Measurements from ENCODE around the gene TTPAL. TPM values are rescaled to one million over a fixed set of nuclear protein-coding genes. Genes with fewer than 3 reads are reported as not detected.
"Not testable (repeated sequence)": the region's sequence is repeated elsewhere in the genome, so short reads cannot be mapped to it uniquely, and the experiment has no call there.

The TTPAL gene
- total RNA-seq, 1 experiment from 2014 or later: 8.8 TPM

- DNase-seq (ENCODE audit: low read depth in 1 of 2, low spot score in 2 of 2): no peak
- no peak overlapping the region for H3K27ac ChIP-seq
- H3K36me3 ChIP-seq: no peaks in the 10 kb centered on the region
- H3K9me3 ChIP-seq (replicated peaks): no peaks in the 10 kb centered on the region
- H3K27me3 ChIP-seq (replicated peaks): peaks cover 5% of the 10 kb centered on the region; the same call in 1 of the 2 replicates
- H3K4me1 ChIP-seq (replicated peaks): no peaks in the 10 kb centered on the region
- no peak overlapping the region for H3K4me3 ChIP-seq
These were observed 7.5 kb upstream of the TTPAL start for GRCh38 chr20:44468044-44468782.

GRCh38 chr20:44470327-44470726 is 5.3 kb upstream of the TTPAL start:
- Histone ChIP-seq H3K27me3 (replicated peaks) (peaks cover 5% of the 10 kb centered on the region; the same call in 1 of the 2 replicates), H3K9me3 (replicated peaks) (no peaks in the 10 kb centered on the region), H3K36me3 (no peaks in the 10 kb centered on the region), H3K27ac (no peak overlapping the region), H3K4me3 (no peak overlapping the region), H3K4me1 (replicated peaks) (peaks cover 3% of the 10 kb centered on the region)
- no peak for DNase-seq (ENCODE audit: low read depth in 1 of 2, low spot score in 2 of 2)

- no peak for DNase-seq (ENCODE audit: low read depth in 1 of 2, low spot score in 2 of 2)
- no peak overlapping the region for H3K4me3 ChIP-seq
- H3K27ac ChIP-seq: no peak overlapping the region
- H3K36me3 ChIP-seq: no peaks in the 10 kb centered on the region
- peaks cover 7% of the 10 kb centered on the region for H3K4me1 ChIP-seq (replicated peaks)
- H3K9me3 ChIP-seq (replicated peaks): no peaks in the 10 kb centered on the region
- peaks cover 5% of the 10 kb centered on the region; the same call in 1 of the 2 replicates for H3K27me3 ChIP-seq (replicated peaks)
These were observed 4.2 kb upstream of the TTPAL start for GRCh38 chr20:44471481-44471882.

GRCh38 chr20:44472283-44472682 is 3.4 kb upstream of the TTPAL start:
- not testable (repeated sequence) for DNase-seq (ENCODE audit: low read depth in 1 of 2, low spot score in 2 of 2)

GRCh38 chr20:44475372-44475693 is 341 bp upstream of the TTPAL start:
- Histone ChIP-seq H3K4me1 (replicated peaks) (peaks cover 15% of the 10 kb centered on the region), H3K27me3 (replicated peaks) (no peaks in the 10 kb centered on the region), H3K9me3 (replicated peaks) (no peaks in the 10 kb centered on the region), H3K4me3 (peak overlapping the region; percentile 57), H3K27ac (no peak overlapping the region), H3K36me3 (peaks cover 7% of the 10 kb centered on the region)
- DNase-seq (ENCODE audit: low read depth in 1 of 2, low spot score in 2 of 2): no peak

More at GRCh38 chr20:44472283-44472682, 3.4 kb upstream of the TTPAL start:
- not testable (repeated sequence) for H3K4me3 ChIP-seq; H3K27me3 ChIP-seq (replicated peaks); H3K36me3 ChIP-seq; H3K9me3 ChIP-seq (replicated peaks); H3K27ac ChIP-seq
- H3K4me1 ChIP-seq (replicated peaks): peaks cover 15% of the 10 kb centered on the region

- no peak for DNase-seq (ENCODE audit: low read depth in 1 of 2, low spot score in 2 of 2)
- H3K27me3 ChIP-seq (replicated peaks): no peaks in the 10 kb centered on the region
These were observed 1.5 kb downstream of the TTPAL start for GRCh38 chr20:44477151-44477550.

GRCh38 chr20:44478206-44478605 is 2.5 kb downstream of the TTPAL start:
- H3K4me3 ChIP-seq: no peak overlapping the region
- DNase-seq (ENCODE audit: low read depth in 1 of 2, low spot score in 2 of 2): no peak
- H3K9me3 ChIP-seq (replicated peaks): no peaks in the 10 kb centered on the region
- no peaks in the 10 kb centered on the region for H3K27me3 ChIP-seq (replicated peaks)
- H3K36me3 ChIP-seq: peaks cover 30% of the 10 kb centered on the region
- no peak overlapping the region for H3K27ac ChIP-seq
- peaks cover 15% of the 10 kb centered on the region for H3K4me1 ChIP-seq (replicated peaks)

More at GRCh38 chr20:44477151-44477550, 1.5 kb downstream of the TTPAL start:
- Histone ChIP-seq H3K9me3 (replicated peaks) (no peaks in the 10 kb centered on the region), H3K4me3 (no peak overlapping the region), H3K36me3 (peaks cover 22% of the 10 kb centered on the region), H3K4me1 (replicated peaks) (peaks cover 15% of the 10 kb centered on the region), H3K27ac (no peak overlapping the region)

- no peaks in the 10 kb centered on the region for H3K9me3 ChIP-seq (replicated peaks)
- DNase-seq (ENCODE audit: low read depth in 1 of 2, low spot score in 2 of 2): no peak
- no peaks in the 10 kb centered on the region for H3K27me3 ChIP-seq (replicated peaks)
These were observed 4.0 kb downstream of the TTPAL start for GRCh38 chr20:44479643-44480042.

GRCh38 chr20:44480097-44480496 is 4.4 kb downstream of the TTPAL start:
- Histone ChIP-seq H3K27me3 (replicated peaks) (no peaks in the 10 kb centered on the region), H3K27ac (no peak overlapping the region), H3K36me3 (peaks cover 49% of the 10 kb centered on the region), H3K9me3 (replicated peaks) (no peaks in the 10 kb centered on the region), H3K4me3 (no peak overlapping the region), H3K4me1 (replicated peaks) (peaks cover 14% of the 10 kb centered on the region)
- DNase-seq (ENCODE audit: low read depth in 1 of 2, low spot score in 2 of 2): no peak

More at GRCh38 chr20:44479643-44480042, 4.0 kb downstream of the TTPAL start:
- Histone ChIP-seq H3K36me3 (peaks cover 45% of the 10 kb centered on the region), H3K4me1 (replicated peaks) (peaks cover 15% of the 10 kb centered on the region), H3K4me3 (no peak overlapping the region), H3K27ac (no peak overlapping the region)

GRCh38 chr20:44481719-44482416 is 6.2 kb downstream of the TTPAL start:
- DNase-seq (ENCODE audit: low read depth in 1 of 2, low spot score in 2 of 2): no peak
- Histone ChIP-seq H3K27ac (no peak overlapping the region), H3K27me3 (replicated peaks) (no peaks in the 10 kb centered on the region), H3K36me3 (peaks cover 66% of the 10 kb centered on the region), H3K4me1 (replicated peaks) (peaks cover 10% of the 10 kb centered on the region), H3K9me3 (replicated peaks) (no peaks in the 10 kb centered on the region), H3K4me3 (no peak overlapping the region)

- Histone ChIP-seq H3K4me3 (no peak overlapping the region), H3K36me3 (peaks cover 74% of the 10 kb centered on the region), H3K9me3 (replicated peaks) (no peaks in the 10 kb centered on the region), H3K4me1 (replicated peaks) (0 out of 2 replicates have a peak, but pooled peaks cover 8% of the 10 kb centered on the region), H3K27me3 (replicated peaks) (no peaks in the 10 kb centered on the region), H3K27ac (no peak overlapping the region)
- no peak for DNase-seq (ENCODE audit: low read depth in 1 of 2, low spot score in 2 of 2)
These were observed 7.4 kb downstream of the TTPAL start for GRCh38 chr20:44483112-44483511.

GRCh38 chr20:44485078-44485829 is 9.6 kb downstream of the TTPAL start:
- Histone ChIP-seq H3K4me1 (replicated peaks) (peaks cover 14% of the 10 kb centered on the region), H3K4me3 (no peak overlapping the region), H3K36me3 (peaks cover 90% of the 10 kb centered on the region), H3K27me3 (replicated peaks) (no peaks in the 10 kb centered on the region), H3K27ac (no peak overlapping the region), H3K9me3 (replicated peaks) (no peaks in the 10 kb centered on the region)
- DNase-seq (ENCODE audit: low read depth in 1 of 2, low spot score in 2 of 2): no peak

GRCh38 chr20:44485830-44486198 is 10.1 kb downstream of the TTPAL start:
- DNase-seq (ENCODE audit: low read depth in 1 of 2, low spot score in 2 of 2): no peak
- Histone ChIP-seq H3K27ac (no peak overlapping the region), H3K9me3 (replicated peaks) (no peaks in the 10 kb centered on the region), H3K36me3 (peaks cover 89% of the 10 kb centered on the region), H3K4me1 (replicated peaks) (peaks cover 20% of the 10 kb centered on the region), H3K27me3 (replicated peaks) (no peaks in the 10 kb centered on the region), H3K4me3 (no peak overlapping the region)

- no peak for DNase-seq (ENCODE audit: low read depth in 1 of 2, low spot score in 2 of 2)
- Histone ChIP-seq H3K36me3 (peaks cover 81% of the 10 kb centered on the region), H3K4me1 (replicated peaks) (peaks cover 47% of the 10 kb centered on the region), H3K9me3 (replicated peaks) (no peaks in the 10 kb centered on the region), H3K27ac (no peak overlapping the region), H3K27me3 (replicated peaks) (no peaks in the 10 kb centered on the region), H3K4me3 (no peak overlapping the region)
These were observed 12.9 kb downstream of the TTPAL start for GRCh38 chr20:44488551-44488950.
